ENCODE data around the gene FOXP1.

Gene FOXP1

GRCh38 chr3:71112576-71112975, 471.0 kb downstream of the FOXP1 start:
- no peak for DNase-seq

GRCh38 chr3:71111784-71112440, 471.6 kb downstream of the FOXP1 start:
- no peak for DNase-seq

DNA sequence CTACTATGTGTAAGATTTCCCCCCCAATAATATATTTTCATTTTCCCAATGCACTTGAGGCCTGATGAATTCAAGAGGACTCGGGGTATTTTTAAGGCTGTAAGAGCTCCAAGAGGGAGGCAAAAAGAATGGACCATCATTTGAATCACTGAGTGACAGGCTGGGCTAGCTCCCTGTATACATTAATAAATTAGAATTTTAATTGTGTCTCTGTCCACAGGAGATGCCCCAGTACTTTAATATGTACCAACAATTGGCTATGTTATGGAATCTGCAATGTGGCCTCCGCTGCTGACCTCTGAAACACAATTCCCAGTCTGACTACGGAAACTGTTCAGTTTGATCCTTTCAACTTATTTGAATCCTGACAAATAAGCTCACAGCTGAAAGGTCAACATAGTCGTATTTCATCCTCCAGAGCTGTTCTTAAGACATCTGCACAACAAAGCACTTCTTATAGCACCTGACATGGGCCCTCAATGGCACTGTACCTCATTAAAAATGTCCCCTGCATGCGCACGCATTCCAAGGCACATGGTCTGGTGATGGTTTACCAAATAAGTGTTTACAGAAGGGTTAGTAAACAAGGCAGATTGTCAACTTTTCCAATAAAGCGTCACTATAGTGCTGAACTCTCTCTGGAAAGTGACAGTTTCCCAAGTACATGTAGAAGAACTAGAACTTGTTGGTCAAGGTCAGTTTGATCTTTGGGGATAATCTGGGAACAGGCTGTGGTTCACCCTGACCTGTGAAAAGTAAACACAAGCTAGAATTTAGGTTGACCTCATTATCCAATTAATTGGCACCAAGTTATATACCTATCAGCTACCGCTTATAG, 472.9 kb downstream of the FOXP1 start:
- DNase-seq = no peak

- no peak for DNase-seq
Observed at GRCh38 chr3:71109977-71110285, 473.6 kb downstream of the FOXP1 start.

- DNase-seq = no peak
Observed at GRCh38 chr3:71109241-71109976, 474.1 kb downstream of the FOXP1 start.

GRCh38 chr3:71107926-71108325, 475.6 kb downstream of the FOXP1 start:
- DNase-seq = no peak

- no peak for DNase-seq
Observed at GRCh38 chr3:71104976-71105375, 478.6 kb downstream of the FOXP1 start.

DNA sequence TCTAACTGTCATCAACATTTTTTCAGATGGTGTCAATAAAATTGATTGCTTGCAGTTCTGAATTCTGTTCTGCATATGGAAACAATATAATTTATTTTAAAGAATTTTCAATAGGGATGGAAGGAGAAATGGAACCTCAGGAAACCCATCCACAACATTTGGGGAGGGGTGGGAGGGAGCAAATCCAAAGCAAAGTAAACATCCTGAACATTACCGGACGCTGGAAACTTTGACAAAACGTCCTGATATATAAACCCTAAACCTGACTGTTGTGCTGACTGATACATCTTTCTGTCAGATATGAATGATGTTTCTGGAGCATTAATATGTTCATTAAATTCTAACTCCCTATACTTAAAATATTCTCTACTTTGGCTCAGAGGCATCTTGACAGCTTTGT, 479.0 kb downstream of the FOXP1 start:
- no peak for DNase-seq

GRCh38 chr3:71104121-71104541, 479.4 kb downstream of the FOXP1 start:
- no peak for DNase-seq

DNA sequence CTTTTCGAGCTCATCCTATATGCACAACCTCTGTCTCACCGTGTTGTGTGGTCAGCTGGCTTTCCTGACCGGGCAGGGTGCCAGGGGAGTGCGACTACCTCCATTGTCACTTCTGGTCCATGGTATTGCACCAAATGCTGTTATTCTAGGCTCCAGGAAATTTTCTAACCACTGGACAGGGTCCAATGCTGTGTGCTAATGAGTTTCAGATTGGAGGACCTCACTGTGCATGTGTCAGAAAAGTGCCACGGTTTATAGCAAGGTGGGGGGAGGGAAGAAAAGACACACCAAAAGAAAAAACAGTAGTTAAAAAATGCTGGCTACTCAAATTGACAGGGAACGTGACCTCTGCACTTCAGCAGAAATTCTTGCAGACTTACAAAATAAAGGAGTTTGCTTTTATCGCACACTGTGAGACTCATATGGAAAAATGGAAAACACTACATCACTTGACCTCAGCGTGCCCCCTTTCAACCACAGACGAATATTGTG, 480.1 kb downstream of the FOXP1 start:
- DNase-seq = peak; percentile 62

- DNase-seq = no peak
Observed at GRCh38 chr3:71102111-71102983, 481.2 kb downstream of the FOXP1 start.

- DNase-seq = no peak
Observed at GRCh38 chr3:71101626-71102025, 481.9 kb downstream of the FOXP1 start.

- no peak for DNase-seq
Observed at GRCh38 chr3:71101014-71101413, 482.5 kb downstream of the FOXP1 start.

- no peak for DNase-seq
Observed at GRCh38 chr3:71099997-71100719, 483.4 kb downstream of the FOXP1 start.

- no peak for DNase-seq
Observed at GRCh38 chr3:71097557-71097956, 486.0 kb downstream of the FOXP1 start.

GRCh38 chr3:71095511-71096291, 487.8 kb downstream of the FOXP1 start:
- no peak for DNase-seq

GRCh38 chr3:71094658-71095209, 488.8 kb downstream of the FOXP1 start:
- no peak for DNase-seq

DNA sequence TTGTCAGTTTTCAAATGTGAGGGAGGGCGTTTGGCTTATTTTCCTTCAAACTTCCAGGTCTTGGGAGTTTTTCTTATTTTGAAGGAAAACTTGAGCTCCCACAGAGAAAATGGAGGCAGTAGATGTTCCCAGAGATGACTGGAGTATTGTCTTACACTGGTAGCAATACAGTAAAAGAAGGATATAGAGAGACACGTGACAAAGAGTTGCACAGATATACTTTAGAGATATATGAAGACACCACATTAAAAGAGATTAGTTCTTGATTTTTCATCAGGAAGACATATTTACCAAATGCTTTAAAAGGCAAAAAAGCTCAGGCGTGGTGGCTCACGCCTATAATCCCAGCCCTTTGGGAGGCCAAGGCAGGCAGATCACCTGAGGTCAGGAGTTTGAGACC, 490.9 kb downstream of the FOXP1 start:
- no peak for DNase-seq

- no peak for DNase-seq
Observed at GRCh38 chr3:71090207-71090606, 493.3 kb downstream of the FOXP1 start.

- DNase-seq = no peak
Observed at GRCh38 chr3:71089271-71089847, 494.2 kb downstream of the FOXP1 start.

Measured in right forelimb (tissue), 1 donor.